Measurements from ENCODE around the gene MSGN1.

MSGN1 gene, protein sequence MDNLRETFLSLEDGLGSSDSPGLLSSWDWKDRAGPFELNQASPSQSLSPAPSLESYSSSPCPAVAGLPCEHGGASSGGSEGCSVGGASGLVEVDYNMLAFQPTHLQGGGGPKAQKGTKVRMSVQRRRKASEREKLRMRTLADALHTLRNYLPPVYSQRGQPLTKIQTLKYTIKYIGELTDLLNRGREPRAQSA

DNA sequence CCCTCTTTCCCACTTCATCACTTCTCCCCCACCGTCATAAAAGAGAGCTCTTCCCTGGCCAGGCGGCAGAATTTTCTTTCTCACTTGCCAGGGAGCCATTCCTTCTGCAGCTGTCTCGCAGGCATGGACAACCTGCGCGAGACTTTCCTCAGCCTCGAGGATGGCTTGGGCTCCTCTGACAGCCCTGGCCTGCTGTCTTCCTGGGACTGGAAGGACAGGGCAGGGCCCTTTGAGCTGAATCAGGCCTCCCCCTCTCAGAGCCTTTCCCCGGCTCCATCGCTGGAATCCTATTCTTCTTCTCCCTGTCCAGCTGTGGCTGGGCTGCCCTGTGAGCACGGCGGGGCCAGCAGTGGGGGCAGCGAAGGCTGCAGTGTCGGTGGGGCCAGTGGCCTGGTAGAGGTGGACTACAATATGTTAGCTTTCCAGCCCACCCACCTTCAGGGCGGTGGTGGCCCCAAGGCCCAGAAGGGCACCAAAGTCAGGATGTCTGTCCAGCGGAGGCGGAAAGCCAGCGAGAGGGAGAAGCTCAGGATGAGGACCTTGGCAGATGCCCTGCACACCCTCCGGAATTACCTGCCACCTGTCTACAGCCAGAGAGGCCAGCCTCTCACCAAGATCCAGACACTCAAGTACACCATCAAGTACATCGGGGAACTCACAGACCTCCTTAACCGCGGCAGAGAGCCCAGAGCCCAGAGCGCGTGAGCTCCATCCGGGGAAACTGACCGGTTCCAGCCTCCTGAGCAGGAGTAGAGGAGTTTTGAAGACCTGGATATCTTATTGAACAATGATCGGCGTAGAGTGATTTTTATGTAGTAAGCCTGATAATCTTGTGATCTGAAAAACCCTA is at the start of gene MSGN1:
TSS of gene MSGN1 (plus strand) at position 65 of the 850 bp plus-strand sequence. CDS start at position 124, 59 bp downstream.
- no peak for DNase-seq (ENCODE audit: low read depth in 3 of 3)

DNA sequence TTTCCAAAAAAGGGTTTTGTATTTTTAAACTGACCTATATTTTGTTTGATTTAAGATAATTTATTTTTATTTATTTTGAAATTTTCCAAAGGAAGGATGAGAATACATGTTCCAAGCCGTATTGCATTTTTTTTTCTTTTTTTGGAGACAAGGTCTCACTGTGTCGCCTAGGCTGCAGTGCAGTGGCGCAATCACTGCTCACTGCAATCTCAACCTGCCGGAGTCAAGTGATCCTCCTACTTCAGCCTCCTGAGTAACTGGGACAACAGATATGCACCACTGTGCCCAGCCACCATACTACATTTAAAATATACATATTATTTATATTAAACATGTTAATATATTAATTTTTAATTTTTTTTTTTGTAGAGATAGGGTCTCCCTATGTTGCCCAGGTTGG is 47.4 kb upstream of the MSGN1 start:
- no peak for DNase-seq (ENCODE audit: low read depth in 3 of 3)

DNA sequence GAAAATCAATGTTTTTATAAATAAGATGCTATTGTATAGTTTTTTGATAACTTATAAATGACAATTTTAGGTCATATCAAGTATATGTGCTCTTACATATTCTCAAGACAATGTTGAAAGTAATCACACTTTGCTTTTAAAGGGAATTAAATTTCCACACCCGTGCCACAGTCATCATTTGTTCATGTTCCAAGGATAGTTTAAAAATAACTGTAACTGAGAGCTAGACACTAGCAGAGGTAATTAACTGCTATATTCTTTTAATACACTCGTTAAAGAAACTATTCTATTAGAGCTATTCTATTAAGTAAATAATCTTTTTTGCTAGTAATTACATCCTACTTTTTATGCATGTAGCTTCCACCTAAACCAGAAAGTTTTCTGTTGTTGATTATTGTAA is 44.3 kb upstream of the MSGN1 start:
- DNase-seq (ENCODE audit: low read depth in 3 of 3), result no peak

DNA sequence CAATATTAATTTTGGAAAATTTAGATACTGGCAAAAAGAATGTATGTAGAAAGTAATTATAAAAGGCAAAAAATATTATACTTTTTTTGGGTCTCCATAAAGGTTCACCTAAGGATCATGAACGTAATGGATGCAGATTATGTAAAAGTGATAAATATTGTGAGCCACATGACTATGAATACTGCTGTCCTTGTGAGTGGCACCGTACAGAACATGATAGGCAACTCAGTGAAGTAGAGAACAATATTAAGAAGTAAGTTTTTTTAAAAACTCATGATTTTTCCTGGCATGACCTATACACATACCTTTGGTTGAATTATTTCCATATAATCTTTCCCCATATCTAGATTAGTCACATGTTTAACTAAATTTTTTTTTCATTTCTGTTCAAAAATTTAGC is 43.7 kb upstream of the MSGN1 start:
- no peak for DNase-seq (ENCODE audit: low read depth in 3 of 3)

DNA sequence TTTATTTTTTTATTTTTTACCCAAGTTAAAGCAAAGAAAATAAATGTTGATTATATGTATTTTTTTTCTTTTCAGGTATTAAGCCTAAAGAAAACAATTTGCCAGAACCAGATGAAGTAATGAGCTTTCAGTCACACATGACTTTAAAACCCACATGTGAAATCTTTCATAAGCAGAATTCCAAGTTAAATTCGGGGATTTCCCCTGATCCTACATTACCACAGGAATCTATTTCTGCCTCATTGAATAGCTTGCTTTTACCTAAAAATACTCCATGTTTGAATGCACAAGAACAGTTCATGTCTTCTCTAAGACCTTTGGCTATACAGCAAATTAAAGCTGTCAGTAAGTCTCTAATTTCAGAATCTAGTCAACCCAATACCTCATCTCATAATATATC is 35.7 kb upstream of the MSGN1 start:
- DNase-seq (ENCODE audit: low read depth in 3 of 3), result no peak

DNA sequence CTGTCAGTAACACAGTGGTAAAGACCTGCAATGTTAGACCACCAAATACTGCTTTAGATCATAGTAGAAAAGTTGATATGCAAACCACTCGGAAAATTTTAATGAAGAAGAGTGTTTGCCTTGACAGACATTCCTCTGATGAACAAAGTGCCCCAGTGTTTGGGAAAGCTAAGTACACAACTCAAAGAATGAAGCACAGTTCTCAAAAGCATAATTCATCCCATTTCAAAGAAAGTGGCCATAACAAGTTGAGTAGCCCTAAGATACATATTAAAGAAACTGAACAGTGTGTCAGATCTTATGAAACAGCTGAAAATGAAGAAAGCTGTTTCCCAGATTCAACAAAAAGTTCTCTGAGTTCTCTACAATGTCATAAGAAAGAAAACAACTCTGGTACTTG is 34.8 kb upstream of the MSGN1 start:
- no peak for DNase-seq (ENCODE audit: low read depth in 3 of 3)

DNA sequence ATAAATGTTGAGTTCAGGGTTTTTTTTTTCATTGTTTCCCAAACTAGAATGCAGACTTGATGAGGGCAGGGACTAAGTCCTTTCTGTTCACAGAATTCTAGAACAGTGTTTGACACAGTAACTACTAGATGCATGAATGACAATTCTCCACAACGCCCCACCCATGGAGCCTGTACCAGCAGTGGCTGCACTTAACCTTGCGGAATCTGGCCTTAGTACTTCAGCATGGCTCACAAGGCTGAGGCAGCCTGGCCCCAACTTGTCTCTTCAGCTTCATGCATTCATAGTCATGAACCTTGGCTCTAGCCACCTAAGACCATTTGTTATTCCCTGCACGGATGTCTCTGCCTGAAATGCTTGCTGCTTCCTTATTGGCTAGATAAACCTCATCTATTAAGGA is 29.5 kb upstream of the MSGN1 start:
- no peak for DNase-seq (ENCODE audit: low read depth in 3 of 3)

DNA sequence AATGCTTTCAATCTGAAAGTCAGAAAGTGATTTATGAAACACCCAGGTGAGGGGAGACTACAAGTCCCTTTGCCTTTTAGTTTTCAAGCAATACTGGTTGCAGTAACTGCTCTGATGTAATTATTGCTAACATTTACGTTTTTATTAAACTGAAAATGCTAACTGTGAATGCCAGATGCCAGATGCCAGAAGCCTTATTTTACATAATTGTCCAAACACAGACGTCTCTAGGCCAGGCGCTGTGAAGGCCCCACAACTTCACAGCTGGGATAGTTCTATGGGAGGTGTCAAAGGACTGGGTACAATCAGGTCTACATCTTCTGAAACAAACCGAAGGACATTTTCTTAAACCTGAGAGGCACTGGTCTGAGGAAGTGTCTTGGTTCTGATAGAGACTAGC is 27.5 kb upstream of the MSGN1 start:
- no peak for DNase-seq (ENCODE audit: low read depth in 3 of 3)

DNA sequence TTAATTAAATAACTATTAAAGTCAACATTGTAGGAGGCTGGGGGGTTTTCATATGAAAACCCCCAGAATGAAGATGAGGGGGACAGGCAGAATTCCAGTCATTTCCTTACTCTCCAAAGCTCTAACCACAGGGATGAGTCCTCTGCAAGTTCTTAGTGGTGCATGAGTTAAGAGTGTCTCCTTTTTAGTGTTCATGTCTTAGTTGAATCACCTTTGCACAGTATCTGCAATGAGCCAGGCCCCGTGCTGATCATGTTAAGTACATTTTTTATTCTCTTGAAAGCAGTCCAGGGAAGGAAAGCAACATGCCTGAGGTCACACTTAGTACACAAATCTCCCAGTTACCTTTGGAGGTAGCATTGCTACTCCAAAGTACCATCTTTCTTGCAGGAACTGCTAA is 25.7 kb upstream of the MSGN1 start:
- DNase-seq (ENCODE audit: low read depth in 3 of 3), result no peak

DNA sequence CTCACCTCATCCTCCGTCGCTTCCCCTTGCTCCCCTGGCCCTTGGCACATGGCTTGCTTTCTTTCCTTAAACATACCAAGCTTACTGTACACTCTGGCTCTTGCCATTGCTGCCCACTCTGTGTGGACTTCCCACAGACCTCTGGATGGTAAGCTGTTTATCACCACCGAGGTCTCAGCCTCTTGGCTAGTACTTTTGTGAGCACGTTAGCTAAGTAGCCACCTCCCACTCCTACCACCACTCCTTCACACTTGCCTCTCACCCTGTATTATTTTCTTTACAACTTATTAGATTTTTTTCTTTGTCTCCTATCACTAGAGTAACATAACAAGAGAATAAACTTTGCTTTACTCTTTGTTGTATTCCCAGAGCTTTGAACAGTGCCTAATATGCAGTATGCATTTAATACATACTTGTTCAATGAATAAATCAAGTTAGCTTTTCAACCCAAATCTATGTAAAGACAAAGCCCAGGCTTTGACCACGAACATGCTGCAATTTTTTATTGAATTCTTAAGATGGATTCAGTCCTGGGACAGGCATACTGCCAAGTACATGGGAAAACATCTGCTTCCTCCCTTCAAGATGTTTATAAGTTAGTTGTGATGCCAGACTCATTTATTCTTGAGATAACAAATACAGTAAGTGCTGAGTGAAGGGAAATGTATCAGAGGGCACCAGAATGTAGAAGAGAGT is 25.0 kb upstream of the MSGN1 start:
- DNase-seq (ENCODE audit: low read depth in 3 of 3), result no peak

DNA sequence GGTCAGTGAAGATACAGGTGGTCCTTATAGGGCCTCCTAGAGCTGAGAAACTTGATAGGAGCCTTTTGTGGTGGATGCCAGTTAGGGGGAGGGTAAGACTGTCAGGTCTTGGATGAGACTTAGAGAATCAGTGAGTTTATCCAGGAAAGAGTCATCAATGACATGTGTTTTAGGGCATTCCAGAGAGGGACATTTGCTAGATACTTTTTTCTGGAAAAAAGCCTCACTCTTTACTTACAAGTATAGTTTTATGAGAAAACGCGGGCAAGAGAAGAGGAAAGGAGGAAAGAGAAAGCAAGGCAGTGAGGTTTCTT is 24.5 kb upstream of the MSGN1 start:
- DNase-seq (ENCODE audit: low read depth in 3 of 3), result no peak

DNA sequence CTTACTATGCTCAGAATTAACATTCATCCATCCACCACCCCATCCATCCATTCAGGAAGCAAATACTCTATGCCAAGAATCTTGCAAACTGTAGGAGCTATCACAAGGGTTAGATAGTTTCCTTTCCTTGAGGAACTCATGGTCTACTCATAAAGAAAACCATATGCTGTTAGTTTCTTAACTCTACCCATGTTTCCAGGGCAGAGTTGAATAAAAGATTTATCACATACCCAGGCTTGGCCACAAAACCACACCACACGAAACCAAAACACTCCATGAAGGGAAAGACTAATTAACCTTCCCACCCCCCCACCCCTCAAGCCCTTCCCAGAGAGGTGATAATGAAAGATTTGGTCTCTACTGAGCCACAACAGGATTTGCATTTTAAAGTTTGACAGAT is 23.7 kb upstream of the MSGN1 start:
- no peak for DNase-seq (ENCODE audit: low read depth in 3 of 3)

DNA sequence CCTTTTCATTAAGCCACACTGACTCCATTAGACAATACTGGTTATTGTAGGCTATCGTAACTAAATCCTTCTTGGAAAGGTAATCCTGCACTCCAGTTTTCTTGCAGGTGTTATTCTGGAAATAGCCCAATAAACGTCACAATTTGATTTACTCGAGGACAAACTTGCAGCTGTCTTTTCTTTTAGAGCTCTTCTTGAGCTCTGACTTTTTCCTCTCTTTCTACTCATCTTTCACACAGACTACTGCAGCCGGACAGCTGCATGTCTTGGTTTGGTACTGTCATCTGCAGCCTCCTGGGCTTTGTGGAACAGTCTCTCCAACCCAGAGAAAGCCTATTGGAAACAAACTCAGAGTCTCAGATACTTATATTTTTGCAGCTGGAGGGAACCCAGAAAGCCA is 23.0 kb upstream of the MSGN1 start:
- DNase-seq (ENCODE audit: low read depth in 3 of 3), result no peak

DNA sequence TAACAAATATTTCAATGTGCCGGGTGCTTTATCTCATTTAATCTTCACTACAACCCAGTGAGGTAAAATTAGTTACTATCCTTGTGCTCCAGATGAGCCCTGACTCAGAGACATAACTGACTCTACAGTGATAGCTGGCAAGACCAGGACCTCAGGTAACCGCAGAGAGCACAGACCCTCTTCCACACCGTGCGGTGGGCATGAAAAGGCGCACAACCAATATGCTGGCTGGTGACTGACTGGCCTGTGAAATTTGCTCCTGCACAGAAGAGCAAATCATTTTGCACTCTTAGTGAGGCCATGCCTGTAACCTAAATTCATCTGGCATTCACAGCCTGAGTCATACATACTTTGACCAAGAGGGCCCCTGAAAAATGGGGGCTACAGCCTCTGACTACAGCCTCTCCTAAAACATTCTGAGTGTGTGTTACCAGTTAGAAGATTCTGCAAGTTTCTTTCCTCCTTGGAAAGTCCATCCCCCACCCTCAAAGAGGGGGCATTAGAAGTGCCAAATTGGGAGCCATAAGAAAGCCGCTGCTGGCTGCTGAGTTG is 22.4 kb upstream of the MSGN1 start:
- no peak for DNase-seq (ENCODE audit: low read depth in 3 of 3)

DNA sequence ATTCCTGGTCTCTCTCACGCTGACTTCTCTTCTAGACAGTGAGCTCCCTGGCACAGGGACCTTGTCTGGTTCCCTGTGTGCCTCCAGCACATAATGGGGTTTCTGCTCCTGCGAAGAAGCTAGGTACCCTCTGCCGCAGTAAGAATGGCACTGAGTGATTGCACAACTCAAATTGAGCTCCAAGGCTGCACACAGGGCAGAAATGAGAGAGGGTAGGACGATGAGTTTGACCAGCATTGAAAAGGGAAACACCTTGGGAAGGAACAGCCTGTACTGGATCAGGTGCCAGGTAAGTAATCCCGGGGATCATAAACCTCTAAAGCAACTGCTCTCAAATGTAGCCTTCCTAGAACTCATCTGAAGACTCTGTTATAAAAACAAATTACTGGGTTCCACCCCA is 21.0 kb upstream of the MSGN1 start:
- no peak for DNase-seq (ENCODE audit: low read depth in 3 of 3)

DNA sequence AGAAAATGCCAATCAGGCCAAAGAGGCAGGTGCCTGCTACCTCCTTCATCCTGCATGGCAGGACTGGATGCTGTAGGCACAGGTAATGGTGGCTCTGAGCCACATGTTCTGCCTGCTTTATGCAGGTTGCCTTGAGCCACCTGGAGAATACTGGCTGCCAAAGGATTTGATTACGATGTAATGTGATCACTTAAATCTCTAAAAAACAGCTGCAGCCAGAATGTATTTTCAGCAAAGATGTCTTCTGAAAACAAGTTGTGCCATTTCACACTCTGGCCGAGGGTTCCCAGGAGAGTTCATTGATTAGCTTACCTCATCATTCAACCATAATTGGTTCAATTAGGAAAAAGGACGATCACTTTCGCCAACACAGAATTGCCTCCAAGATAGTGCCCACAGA is 17.9 kb upstream of the MSGN1 start:
- DNase-seq (ENCODE audit: low read depth in 3 of 3), result no peak

DNA sequence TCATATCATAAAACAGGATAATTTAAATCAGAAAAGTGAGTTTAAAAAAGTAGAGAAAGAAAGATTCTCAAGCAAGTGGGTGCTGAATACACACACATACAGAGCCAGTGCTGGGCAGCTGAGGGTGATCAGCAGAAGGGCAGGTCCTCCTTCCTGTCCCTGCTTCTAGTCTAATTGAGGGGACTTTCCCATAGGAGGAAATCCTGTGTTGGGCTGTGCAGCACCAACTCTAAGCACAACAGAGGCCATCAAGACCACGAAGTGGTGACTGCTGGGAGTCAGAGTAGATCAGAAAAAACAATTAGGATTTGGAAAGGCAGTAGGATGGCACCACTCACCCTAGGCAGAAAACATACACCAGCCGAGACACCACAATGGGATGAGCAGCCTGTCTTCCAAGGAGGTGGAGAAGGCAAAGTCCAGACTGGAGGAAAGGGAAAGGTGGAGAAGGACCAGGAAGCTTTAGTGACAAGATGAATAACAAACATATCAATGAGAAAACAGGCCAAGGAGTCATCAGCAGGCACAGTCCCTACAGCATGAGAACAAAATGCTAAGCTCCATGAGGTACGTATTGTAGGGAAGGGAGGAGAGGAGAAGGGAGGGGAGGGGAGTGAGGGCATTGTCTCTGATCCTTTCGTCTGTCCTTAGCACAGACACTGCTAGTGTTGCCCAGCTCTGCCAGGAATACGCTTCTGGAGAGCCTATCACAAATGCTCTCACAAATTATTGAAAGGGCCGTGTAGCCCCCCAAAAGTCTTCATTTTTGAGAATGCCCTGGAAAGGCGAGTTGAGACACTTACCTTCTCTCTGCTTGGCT is 16.7 kb upstream of the MSGN1 start:
- DNase-seq (ENCODE audit: low read depth in 3 of 3), result no peak

DNA sequence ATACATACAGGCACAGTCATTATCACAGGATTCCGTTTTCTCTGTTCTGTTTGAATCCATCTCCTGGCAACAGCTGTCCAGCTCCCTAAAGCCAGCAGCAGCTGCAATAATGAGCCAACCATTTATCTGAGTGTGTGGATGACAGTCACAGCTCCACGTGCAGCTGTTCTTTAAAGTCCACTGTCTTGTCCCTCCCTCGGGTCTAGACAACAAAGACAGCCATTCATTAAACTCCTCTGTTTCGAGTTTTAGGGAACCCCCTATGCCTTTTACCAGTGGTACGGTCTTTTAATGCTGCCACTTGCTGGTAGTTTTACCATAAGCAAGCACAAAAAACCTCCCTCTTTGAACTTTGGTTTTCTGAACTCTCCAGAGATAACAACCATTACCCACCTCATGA is 16.0 kb upstream of the MSGN1 start:
- no peak for DNase-seq (ENCODE audit: low read depth in 3 of 3)

DNA sequence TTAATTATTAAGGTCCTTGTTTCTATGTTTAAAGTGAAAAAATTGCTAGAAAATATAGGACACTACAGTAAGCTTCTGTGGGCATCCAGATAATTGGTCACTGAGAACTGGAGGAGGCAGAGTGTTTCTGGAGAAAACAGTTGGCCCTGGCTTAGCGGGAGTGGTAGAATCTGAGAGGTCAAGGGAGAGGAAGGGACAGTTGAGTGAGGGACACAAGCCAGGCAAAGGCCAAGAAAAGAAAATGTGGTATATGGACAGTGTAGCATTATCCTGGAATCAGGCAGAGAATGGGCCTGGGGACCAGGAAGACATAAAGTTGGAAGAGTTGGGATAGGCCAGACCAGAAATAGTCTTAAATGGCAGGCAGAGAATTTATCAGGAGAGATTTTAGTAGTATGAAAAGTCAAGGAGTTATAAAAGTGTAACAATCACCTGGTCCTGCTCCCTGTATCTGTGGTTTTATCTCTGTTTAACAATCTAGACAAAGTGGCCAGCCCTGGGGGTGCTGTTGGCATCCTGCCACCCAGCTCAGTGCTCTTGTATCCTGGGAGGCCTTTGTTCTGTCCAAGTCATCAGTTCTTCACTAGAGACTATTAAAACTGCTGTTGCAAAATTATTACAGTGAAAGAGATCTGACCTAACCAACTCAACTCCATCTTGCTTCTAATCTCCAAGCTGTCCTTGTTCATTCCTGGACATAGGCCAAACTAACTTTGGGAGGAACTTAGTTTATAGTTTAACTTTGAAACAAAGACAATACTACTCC is 15.4 kb upstream of the MSGN1 start:
- DNase-seq (ENCODE audit: low read depth in 3 of 3), result no peak

DNA sequence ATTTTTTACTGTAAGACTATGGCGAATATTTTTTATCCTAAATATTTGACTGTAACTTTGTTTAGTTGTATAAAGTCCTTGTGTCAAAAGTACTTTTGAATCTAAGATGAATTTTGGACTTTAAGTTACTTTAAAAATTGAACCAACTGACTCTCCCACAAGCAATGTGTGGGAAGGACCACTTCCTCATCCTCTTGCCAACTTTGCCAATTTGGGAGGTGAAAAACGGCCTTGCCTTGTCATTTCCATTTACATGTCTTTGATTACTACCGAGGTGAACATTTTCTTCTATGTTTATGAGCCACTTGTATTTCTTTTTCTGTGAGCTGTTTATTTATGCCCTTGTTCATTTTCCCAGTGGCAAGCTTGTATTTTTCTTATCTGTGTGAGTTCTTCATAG is 12.8 kb upstream of the MSGN1 start:
- DNase-seq (ENCODE audit: low read depth in 3 of 3), result no peak

DNA sequence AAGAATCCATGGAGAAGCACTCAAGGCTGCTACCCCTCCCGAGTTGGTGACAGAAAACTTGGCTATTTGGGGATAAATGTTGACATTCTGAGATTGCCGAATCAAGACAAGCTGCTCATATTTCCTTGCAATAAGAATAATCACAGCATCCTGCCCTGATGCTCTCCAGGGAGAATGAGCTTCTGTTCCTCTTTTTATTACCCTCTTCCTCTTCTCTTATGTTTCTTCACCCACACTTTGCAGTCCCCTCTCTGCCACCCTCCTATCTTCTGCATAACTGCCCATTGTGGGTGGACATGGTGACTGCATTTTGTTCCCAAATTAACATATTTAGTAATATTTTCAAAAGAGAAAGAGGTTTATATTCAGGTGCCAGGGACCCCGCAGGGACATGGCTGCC is 11.9 kb upstream of the MSGN1 start:
- no peak for DNase-seq (ENCODE audit: low read depth in 3 of 3)

Data from stimulated activated CD4-positive, alpha-beta T cell treated with anti-CD3 and anti-CD28 coated beads, TNF-alpha, amount 100 ng/mL, for 48 hours (primary cell).